HepG2 (cell line): ENCODE data around the gene PPP1R9B. TPM values are rescaled to one million over a fixed set of nuclear protein-coding genes. Genes with fewer than 3 reads are reported as not detected.

ENCODE experiments used
- ETV5 ChIP-seq: IDR thresholded peaks from 2 replicates; pipeline ENCODE4 v1.6.1; 2018; ENCODE audit warnings: missing biosample characterization, missing genetic modification reagents, inconsistent platforms, borderline replicate concordance
- FOXP4 ChIP-seq: sonication (generic); formaldehyde crosslinking; IDR thresholded peaks from 2 replicates; pipeline ENCODE4 v1.4.0; 2020; ENCODE audit warnings: missing genetic modification reagents
- GABPA ChIP-seq, 2 experiments: IDR thresholded peaks; 2 replicates each; pipeline ENCODE4 v1.6.1; 2011 to 2016; ENCODE audit warnings: low read depth in 2 of 2, low read length in 1 of 2, missing biosample characterization in 1 of 2, missing genetic modification characterization in 1 of 2
- HMGXB4 ChIP-seq, 2 experiments: sonication (generic) in 1 of 2; formaldehyde crosslinking in 1 of 2; IDR thresholded peaks; 2 replicates each; pipeline versions ENCODE4 v1.4.0 to v1.6.1; 2018 to 2020; ENCODE audit warnings: missing genetic modification reagents in 2 of 2, borderline replicate concordance in 1 of 2, low read depth in 1 of 2, mild to moderate bottlenecking in 1 of 2, missing biosample characterization in 1 of 2
- JARID2 ChIP-seq: sonication (generic); formaldehyde crosslinking; IDR thresholded peaks from 2 replicates; pipeline ENCODE4 v1.8.1; 2023; ENCODE audit warnings: missing genetic modification reagents, inconsistent platforms; ENCODE audit not compliant: insufficient replicate concordance
- KDM1A ChIP-seq: IDR thresholded peaks from 2 replicates; pipeline ENCODE4 v1.6.1; 2016; ENCODE audit warnings: missing compliant biosample characterization
- MEIS2 ChIP-seq: sonication (generic); formaldehyde crosslinking; IDR thresholded peaks from 2 replicates; pipeline ENCODE4 v1.9.0; 2021; ENCODE audit warnings: mild to moderate bottlenecking, missing genetic modification reagents
- POGZ ChIP-seq: sonication (generic); formaldehyde crosslinking; IDR thresholded peaks from 2 replicates; pipeline ENCODE4 v1.4.0; 2020; ENCODE audit warnings: mild to moderate bottlenecking, missing genetic modification reagents
- PTBP1 ChIP-seq: fragments of 200-400 bp; formaldehyde crosslinking; IDR thresholded peaks from 2 replicates; pipeline ENCODE4 v1.6.1; 2018; ENCODE audit warnings: low read length, low read depth; ENCODE audit not compliant: poor library complexity, severe bottlenecking
- RXRA ChIP-seq: sonication (generic); formaldehyde crosslinking; IDR thresholded peaks from 2 replicates; pipeline ENCODE4 v1.5.1; 2020; ENCODE audit warnings: missing genetic modification reagents
- SNAI1 ChIP-seq: sonication (generic); formaldehyde crosslinking; IDR thresholded peaks from 2 replicates; pipeline ENCODE4 v1.5.0; 2020; ENCODE audit warnings: mild to moderate bottlenecking, missing genetic modification reagents, borderline replicate concordance
- SRSF1 ChIP-seq: fragments of 200-400 bp; formaldehyde crosslinking; optimal IDR thresholded peaks from 2 replicates; pipeline ENCODE3; 2017; ENCODE audit warnings: mild to moderate bottlenecking, low read depth, low read length, moderate library complexity
- SRY ChIP-seq: sonication (generic); formaldehyde crosslinking; IDR thresholded peaks from 2 replicates; pipeline ENCODE4 v1.8.0; 2022; ENCODE audit warnings: mild to moderate bottlenecking, missing genetic modification reagents
- ZFY ChIP-seq: sonication (generic); formaldehyde crosslinking; IDR thresholded peaks from 2 replicates; pipeline ENCODE4 v1.4.0; 2020; ENCODE audit warnings: missing genetic modification reagents
- ZNF230 ChIP-seq: sonication (generic); formaldehyde crosslinking; IDR thresholded peaks from 2 replicates; pipeline ENCODE4 v1.4.0; 2020; ENCODE audit warnings: mild to moderate bottlenecking, missing genetic modification reagents
- ZNF282 ChIP-seq: fragments of 450-650 bp; IDR thresholded peaks from 2 replicates; pipeline ENCODE4 v1.6.1; 2018; ENCODE audit not compliant: partially characterized antibody
- ZNF292 ChIP-seq: sonication (generic); formaldehyde crosslinking; IDR thresholded peaks from 2 replicates; pipeline ENCODE4 v1.8.1; 2022; ENCODE audit warnings: mild to moderate bottlenecking, low read depth, missing genetic modification reagents, borderline replicate concordance
- ZNF598 ChIP-seq: sonication (generic); formaldehyde crosslinking; IDR thresholded peaks from 2 replicates; pipeline ENCODE4 v1.5.1; 2020; ENCODE audit warnings: mild to moderate bottlenecking, missing genetic modification reagents, borderline replicate concordance
- ZNF678 ChIP-seq: sonication (generic); formaldehyde crosslinking; IDR thresholded peaks from 2 replicates; pipeline ENCODE4 v1.4.0; 2020; ENCODE audit warnings: mild to moderate bottlenecking, missing genetic modification reagents
- ZNF720 ChIP-seq: sonication (generic); formaldehyde crosslinking; IDR thresholded peaks from 2 replicates; pipeline ENCODE4 v1.4.0; 2020; ENCODE audit warnings: missing genetic modification reagents
- polyA plus RNA-seq, 8 experiments: library from polyadenylated mRNA; depleted of rRNA in 3 of 8; stranded (reverse) in 7 of 8; unstranded in 1 of 8; fragments of >200 nt; fragmentation: Illumina TruSeq in 4 of 8; extraction: Trizol in 4 of 8; gene quantifications; 2 replicates each; pipeline versions ENCODE4 v1.2.1 to v1.2.3, GENCODE V29; 2011 to 2016; ENCODE audit warnings: low read depth in 4 of 8, missing spikeins in 1 of 8, mixed read lengths in 1 of 8; ENCODE audit not compliant: insufficient read depth in 1 of 8
- total RNA-seq, 5 experiments: library from RNA; depleted of rRNA; stranded (reverse); fragments of >200 nt; fragmentation: Illumina TruSeq; extraction: Trizol; gene quantifications; 2 replicates each; pipeline ENCODE4 v1.2.3, GENCODE V29; 2016; ENCODE audit warnings: low read depth in 1 of 5
- TF ChIP-seq, protein P1 (sequence below): sonication (generic); formaldehyde crosslinking; IDR thresholded peaks from 2 replicates; pipeline ENCODE4 v1.4.0; 2020; ENCODE audit warnings: missing genetic modification reagents
- TF ChIP-seq, protein P2 (sequence below): sonication (generic); formaldehyde crosslinking; IDR thresholded peaks from 2 replicates; pipeline ENCODE4 v1.8.0; 2022; ENCODE audit warnings: mild to moderate bottlenecking, missing genetic modification reagents

The PPP1R9B gene
- total and polyA plus RNA-seq, 2 of the 13 experiments (the other 11 are each of a cell fraction or from before 2014, with no cell fraction given), result 9.4 to 15.8 TPM

GRCh38 chr17:50111673-50112655 lies 38.5 kb downstream of the PPP1R9B start (continued):
- no peak; the same call in 1 of the 2 replicates for TF ChIP-seq GABPA (IDR thresholded peaks at IDR 0.05; ENCODE audit: low read depth, low read length)
- TF ChIP-seq GABPA (CRISPR knock-in tag; IDR thresholded peaks at IDR 0.05; ENCODE audit: low read depth), result peak; percentile 27
- TF ChIP-seq RXRA (CRISPR knock-in tag), result no peak
- TF ChIP-seq, protein P1, sequence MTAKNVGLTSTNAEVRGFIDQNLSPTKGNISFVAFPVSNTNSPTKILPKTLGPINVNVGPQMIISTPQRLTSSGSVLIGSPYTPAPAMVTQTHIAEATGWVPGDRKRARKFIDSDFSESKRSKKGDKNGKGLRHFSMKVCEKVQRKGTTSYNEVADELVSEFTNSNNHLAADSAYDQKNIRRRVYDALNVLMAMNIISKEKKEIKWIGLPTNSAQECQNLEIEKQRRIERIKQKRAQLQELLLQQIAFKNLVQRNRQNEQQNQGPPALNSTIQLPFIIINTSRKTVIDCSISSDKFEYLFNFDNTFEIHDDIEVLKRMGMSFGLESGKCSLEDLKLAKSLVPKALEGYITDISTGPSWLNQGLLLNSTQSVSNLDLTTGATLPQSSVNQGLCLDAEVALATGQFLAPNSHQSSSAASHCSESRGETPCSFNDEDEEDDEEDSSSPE (CRISPR knock-in tag), result 0 out of 2 replicates have a peak, but pooled peaks have one; percentile 9
- TF ChIP-seq ZFY (CRISPR knock-in tag), result 0 out of 2 replicates have a peak, but pooled peaks have one; percentile 30
- TF ChIP-seq SRY, result no peak
- no peak for TF ChIP-seq SRSF1
- no peak for TF ChIP-seq SNAI1 (CRISPR knock-in tag)
- TF ChIP-seq MEIS2, result no peak
- peak; percentile 14 to 50; a peak in 2 of 4 replicates for TF ChIP-seq HMGXB4 (CRISPR knock-in tag; IDR thresholded peaks at IDR 0.05; ENCODE audit: borderline replicate concordance in 1 of 2, low read depth in 1 of 2)
- TF ChIP-seq KDM1A, result no peak
- TF ChIP-seq FOXP4 (CRISPR knock-in tag), result no peak
- TF ChIP-seq ZNF720 (CRISPR knock-in tag), result no peak
- no peak for TF ChIP-seq POGZ (CRISPR knock-in tag)
- TF ChIP-seq, protein P2, sequence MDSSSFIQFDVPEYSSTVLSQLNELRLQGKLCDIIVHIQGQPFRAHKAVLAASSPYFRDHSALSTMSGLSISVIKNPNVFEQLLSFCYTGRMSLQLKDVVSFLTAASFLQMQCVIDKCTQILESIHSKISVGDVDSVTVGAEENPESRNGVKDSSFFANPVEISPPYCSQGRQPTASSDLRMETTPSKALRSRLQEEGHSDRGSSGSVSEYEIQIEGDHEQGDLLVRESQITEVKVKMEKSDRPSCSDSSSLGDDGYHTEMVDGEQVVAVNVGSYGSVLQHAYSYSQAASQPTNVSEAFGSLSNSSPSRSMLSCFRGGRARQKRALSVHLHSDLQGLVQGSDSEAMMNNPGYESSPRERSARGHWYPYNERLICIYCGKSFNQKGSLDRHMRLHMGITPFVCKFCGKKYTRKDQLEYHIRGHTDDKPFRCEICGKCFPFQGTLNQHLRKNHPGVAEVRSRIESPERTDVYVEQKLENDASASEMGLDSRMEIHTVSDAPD (CRISPR knock-in tag), result no peak
- no peak for TF ChIP-seq ZNF230 (CRISPR knock-in tag)
- no peak for TF ChIP-seq JARID2
- TF ChIP-seq ZNF282, result no peak
- 0 out of 2 replicates have a peak, but pooled peaks have one; percentile 1 for TF ChIP-seq ZNF598 (CRISPR knock-in tag)
- TF ChIP-seq ZNF292 (CRISPR knock-in tag), result no peak
- TF ChIP-seq PTBP1, result no peak
- TF ChIP-seq ETV5 (CRISPR knock-in tag), result peak; percentile 80; the same call in 1 of the 2 replicates
- TF ChIP-seq ZNF678 (CRISPR knock-in tag), result no peak
